ENCODE measurements around the gene GATC.
"Not testable (repeated sequence)": the region's sequence is repeated elsewhere in the genome, so short reads cannot be mapped to it uniquely, and the experiment has no call there.

Gene GATC

GRCh38 chr12:120437735-120438494 is 8.3 kb upstream of the GATC start, which contains the start of gene COX6A1:
COX6A1 (plus strand) TSS chr12:120438113; CDS start chr12:120438127, 14 bp downstream.
- DNase-seq, result peak; percentile 100

- no peak for DNase-seq
These were observed 7.6 kb upstream of the GATC start for GRCh38 chr12:120438495-120439198.

- peak; percentile 81 for DNase-seq
These were observed 6.5 kb upstream of the GATC start for GRCh38 chr12:120439646-120440247.

GRCh38 chr12:120444676-120445075 is 1.6 kb upstream of the GATC start:
- no peak for DNase-seq

GRCh38 chr12:120446844-120447178 is 567 bp downstream of the GATC start:
- not testable (repeated sequence) for DNase-seq

GRCh38 chr12:120447992-120448391 is 1.7 kb downstream of the GATC start:
- no peak for DNase-seq

- not testable (repeated sequence) for DNase-seq
These were observed 6.3 kb downstream of the GATC start for GRCh38 chr12:120452524-120452923.

- DNase-seq, result no peak
These were observed 7.0 kb downstream of the GATC start for GRCh38 chr12:120453060-120453750.

GRCh38 chr12:120453977-120454376 is 7.7 kb downstream of the GATC start:
- DNase-seq, result peak; percentile 68

GRCh38 chr12:120455302-120455701 is 9.1 kb downstream of the GATC start:
- no peak for DNase-seq

GRCh38 chr12:120457133-120457532 is 10.9 kb downstream of the GATC start:
- peak; percentile 28 for DNase-seq

- DNase-seq, result no peak
These were observed 13.9 kb downstream of the GATC start for GRCh38 chr12:120460157-120460556.

- no peak for DNase-seq
These were observed 15.9 kb downstream of the GATC start for GRCh38 chr12:120462099-120462640.

- DNase-seq, result no peak
These were observed 17.5 kb downstream of the GATC start for GRCh38 chr12:120463712-120464111.

GRCh38 chr12:120465756-120466155 is 19.5 kb downstream of the GATC start:
- DNase-seq, result no peak

GRCh38 chr12:120466560-120467315 is 20.5 kb downstream of the GATC start:
- peak; percentile 59 for DNase-seq

- no peak for DNase-seq
These were observed 21.2 kb downstream of the GATC start for GRCh38 chr12:120467439-120467838.

GRCh38 chr12:120468325-120468820 is 22.1 kb downstream of the GATC start:
- peak; percentile 67 for DNase-seq

GRCh38 chr12:120468821-120469449 is 22.7 kb downstream of the GATC start:
- DNase-seq, result peak; percentile 85

GRCh38 chr12:120469450-120470149 is 23.4 kb downstream of the GATC start, which contains the start of gene SRSF9:
SRSF9 (minus strand) TSS chr12:120469748; CDS start chr12:120469609, 139 bp downstream.
- DNase-seq, result peak; percentile 99
